NB4 (cell line): ENCODE results near the gene TMEM132C.

Experiments
- CTCF ChIP-seq: IDR thresholded peaks from one replicate; pipeline ENCODE4 v1.5.1; 2012; ENCODE audit warnings: low read depth, low read length
- POLR2A ChIP-seq: IDR thresholded peaks from 2 replicates; pipeline ENCODE4 v1.6.1; 2011; ENCODE audit warnings: mild to moderate bottlenecking; ENCODE audit not compliant: insufficient read length; ENCODE audit errors: extremely low read depth

GRCh38 chr12:128519426-128519825 lies 252.5 kb downstream of the TMEM132C start:
- no peak for TF ChIP-seq CTCF
- TF ChIP-seq POLR2A: no peak
